MG63 (cell line): ENCODE measurements around the gene GABRR2. TPM values are rescaled to one million over a fixed set of nuclear protein-coding genes. Genes with fewer than 3 reads are reported as not detected.

Source experiments
- DNase-seq: peaks from one replicate; pipeline ENCODE4 v3.0.0-alpha.2; 2020
- H3K27me3 ChIP-seq: fragments of 250-450 bp; sonication (Bioruptor Pico); 2 replicates; pipeline ENCODE4 v1.5.1; 2020; ENCODE audit warnings: mild to moderate bottlenecking, moderate library complexity
- H3K36me3 ChIP-seq: fragments of 250-450 bp; sonication (Bioruptor Pico); 2 replicates; pipeline ENCODE4 v1.5.1; 2020; ENCODE audit warnings: mild to moderate bottlenecking, moderate library complexity
- H3K4me3 ChIP-seq: fragments of 250-450 bp; sonication (Bioruptor Pico); 2 replicates; pipeline ENCODE4 v1.5.1; 2020; ENCODE audit warnings: mild to moderate bottlenecking, moderate library complexity
- H3K9me3 ChIP-seq: fragments of 250-450 bp; sonication (Bioruptor Pico); 2 replicates; pipeline ENCODE4 v1.5.1; 2020; ENCODE audit warnings: mild to moderate bottlenecking, moderate library complexity
- total RNA-seq: library from RNA; depleted of rRNA; stranded (reverse); fragments of >200 nt; shearing (Covaris generic); gene quantifications from 2 replicates; pipeline ENCODE4 v1.2.3, GENCODE V29; 2014; ENCODE audit warnings: low replicate concordance; rRNA removed

GABRR2 gene
- not detected in 2 replicates for total RNA-seq

DNA sequence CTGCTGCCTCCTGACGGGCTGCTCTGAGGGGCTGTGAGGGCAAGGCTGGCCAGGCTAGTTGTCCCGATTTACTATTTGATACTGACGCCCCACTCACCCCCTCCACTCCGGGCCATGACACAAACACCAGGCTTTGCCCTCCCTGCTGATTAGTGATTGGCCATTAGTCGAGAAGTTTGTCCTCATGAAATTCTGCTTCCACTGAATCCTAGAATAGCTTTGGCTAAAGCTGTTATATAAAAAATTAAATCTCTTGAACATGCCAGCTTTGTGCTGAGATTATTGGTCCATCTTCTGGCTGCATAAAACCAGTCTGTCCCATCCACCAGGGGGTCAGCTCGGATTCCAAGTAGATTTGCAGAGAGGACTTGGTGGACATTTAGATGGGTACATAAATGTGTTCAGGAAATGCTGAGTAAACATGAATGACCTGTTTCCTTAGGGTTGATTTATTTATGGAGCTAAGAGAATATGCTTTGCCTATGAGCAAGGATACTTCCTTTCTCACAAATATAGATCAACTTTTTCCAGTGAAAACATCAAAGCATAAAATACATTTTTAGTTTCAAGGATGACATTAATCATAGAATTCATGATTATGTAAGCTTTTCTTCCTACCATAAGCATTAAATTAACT lies at the start of gene GABRR2:
TSS of gene GABRR2 (minus strand) at position 51 of the 637 bp plus-strand sequence. CDS start 134 bp downstream, outside the sequence.
- no peaks in the 10 kb centered on the region; the same call in 1 of the 2 replicates for H3K36me3 ChIP-seq
- DNase-seq, result no peak
- H3K9me3 ChIP-seq, result no peaks in the 10 kb centered on the region
- H3K27me3 ChIP-seq, result no peaks in the 10 kb centered on the region
- H3K4me3 ChIP-seq, result no peak within 1 kb of the TSS

DNA sequence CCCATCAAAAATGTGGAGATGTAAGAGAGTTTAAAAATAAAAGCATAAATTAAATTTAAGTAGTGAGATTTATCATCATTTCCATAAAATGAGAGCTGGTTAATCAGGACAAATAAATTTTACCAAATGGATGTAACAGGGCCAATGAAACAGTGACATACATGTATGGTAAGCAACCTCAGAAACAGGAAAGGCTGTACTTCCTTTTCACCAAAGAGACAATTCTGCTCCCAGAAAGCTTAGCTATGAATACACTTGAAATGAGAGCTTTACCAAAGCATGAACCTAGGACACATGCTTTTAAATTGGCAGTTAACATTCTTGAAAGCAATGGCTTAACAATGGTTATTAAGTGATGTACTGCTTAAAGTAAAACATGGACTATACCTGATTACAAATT lies 49.5 kb upstream of the GABRR2 start:
- Histone ChIP-seq H3K9me3 (no peaks in the 10 kb centered on the region), H3K27me3 (no peaks in the 10 kb centered on the region), H3K36me3 (no peaks in the 10 kb centered on the region), H3K4me3 (no peak overlapping the region)
- DNase-seq, result no peak

DNA sequence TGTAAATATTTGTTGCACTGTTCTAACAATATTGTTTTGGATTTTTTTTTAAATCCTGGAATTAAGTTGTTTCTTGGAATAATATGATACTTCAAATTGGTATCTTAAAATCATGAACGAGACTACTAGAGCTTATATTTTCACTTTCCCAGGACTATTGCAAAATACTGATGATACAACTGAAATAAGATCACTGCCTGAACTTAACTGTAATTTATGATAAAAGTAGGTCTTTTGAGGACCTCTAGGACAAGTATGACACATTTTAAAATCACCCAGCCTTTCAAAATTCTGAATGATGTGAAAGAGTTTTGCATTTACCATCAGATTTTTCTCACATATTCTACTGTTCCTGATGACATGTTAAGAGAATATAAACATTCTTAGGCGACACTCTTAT lies 46.1 kb upstream of the GABRR2 start:
- Histone ChIP-seq H3K27me3 (no peaks in the 10 kb centered on the region), H3K9me3 (no peaks in the 10 kb centered on the region), H3K4me3 (no peak overlapping the region), H3K36me3 (no peaks in the 10 kb centered on the region)
- DNase-seq, result no peak

DNA sequence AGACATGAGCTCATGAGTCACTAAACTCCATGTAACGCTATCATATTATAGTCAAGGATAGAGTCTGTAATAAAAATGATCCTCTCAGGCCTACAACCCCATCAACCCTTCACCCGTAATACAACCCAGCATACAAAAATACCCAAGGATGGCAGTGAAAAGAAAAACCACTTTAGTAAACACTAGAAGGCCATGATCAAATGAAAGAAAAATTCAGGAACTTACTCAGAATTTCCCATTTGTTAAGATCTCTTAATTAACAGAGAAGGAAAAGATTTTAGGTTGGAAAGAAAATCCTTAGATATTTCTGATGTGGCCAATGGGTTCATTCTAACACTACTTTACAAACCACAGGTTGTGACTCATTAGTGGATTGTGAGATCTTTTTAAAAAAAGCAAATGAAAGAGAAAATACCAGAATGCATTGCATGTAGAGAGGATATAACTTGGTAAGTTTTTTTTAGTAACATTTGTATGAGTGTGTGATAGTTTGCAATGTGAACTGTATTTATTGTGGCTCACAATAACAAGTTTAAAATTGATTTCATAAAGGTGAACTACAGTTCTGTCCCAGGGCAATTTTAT lies 45.4 kb upstream of the GABRR2 start:
- DNase-seq, result no peak
- no peaks in the 10 kb centered on the region for H3K9me3 ChIP-seq
- H3K27me3 ChIP-seq, result no peaks in the 10 kb centered on the region
- H3K4me3 ChIP-seq, result no peak overlapping the region
- no peaks in the 10 kb centered on the region for H3K36me3 ChIP-seq

DNA sequence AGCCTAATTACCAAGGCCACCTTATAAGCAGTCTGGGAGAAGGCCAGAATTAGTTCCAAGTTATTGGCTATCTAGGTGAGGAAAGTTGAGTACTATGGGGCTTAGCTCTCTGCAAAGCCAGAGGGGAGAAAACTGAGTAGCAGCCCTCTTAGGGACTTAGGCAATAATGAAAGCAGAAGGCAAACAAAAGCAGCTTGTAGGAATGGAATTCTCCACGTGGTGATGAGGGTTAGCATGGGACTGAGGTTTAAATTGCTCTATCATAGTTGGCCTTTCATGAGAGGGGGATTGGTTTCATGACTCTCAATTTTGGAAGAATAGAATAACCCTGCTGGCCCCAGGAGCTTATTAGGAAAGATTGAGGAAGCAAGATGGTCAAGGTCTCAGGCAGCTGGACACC lies 44.5 kb upstream of the GABRR2 start:
- H3K4me3 ChIP-seq, result no peak overlapping the region
- DNase-seq, result no peak
- no peaks in the 10 kb centered on the region for H3K27me3 ChIP-seq
- H3K36me3 ChIP-seq, result no peaks in the 10 kb centered on the region
- no peaks in the 10 kb centered on the region for H3K9me3 ChIP-seq

DNA sequence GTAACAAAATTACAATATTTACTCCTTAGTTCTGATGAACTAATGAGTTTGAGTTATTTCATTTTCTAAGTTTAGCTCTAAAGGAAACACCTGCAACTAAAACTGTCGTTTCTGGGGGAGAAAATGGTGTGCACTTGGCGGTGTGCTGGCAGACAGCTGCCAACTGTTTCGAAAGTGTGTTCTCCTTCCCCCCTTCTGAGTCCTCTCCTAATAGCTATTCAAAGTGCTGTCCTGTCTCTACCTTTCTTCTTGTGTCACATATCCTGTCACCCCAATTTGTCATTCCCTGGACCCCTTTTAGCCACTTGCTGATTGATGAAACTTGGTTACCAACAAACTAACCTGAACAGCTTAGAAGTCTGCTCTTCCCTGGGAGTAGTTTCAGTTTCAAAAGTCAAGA lies 42.3 kb upstream of the GABRR2 start:
- no peak for DNase-seq
- no peak overlapping the region for H3K4me3 ChIP-seq
- H3K9me3 ChIP-seq, result no peaks in the 10 kb centered on the region
- no peaks in the 10 kb centered on the region for H3K27me3 ChIP-seq
- no peaks in the 10 kb centered on the region; the same call in 1 of the 2 replicates for H3K36me3 ChIP-seq

DNA sequence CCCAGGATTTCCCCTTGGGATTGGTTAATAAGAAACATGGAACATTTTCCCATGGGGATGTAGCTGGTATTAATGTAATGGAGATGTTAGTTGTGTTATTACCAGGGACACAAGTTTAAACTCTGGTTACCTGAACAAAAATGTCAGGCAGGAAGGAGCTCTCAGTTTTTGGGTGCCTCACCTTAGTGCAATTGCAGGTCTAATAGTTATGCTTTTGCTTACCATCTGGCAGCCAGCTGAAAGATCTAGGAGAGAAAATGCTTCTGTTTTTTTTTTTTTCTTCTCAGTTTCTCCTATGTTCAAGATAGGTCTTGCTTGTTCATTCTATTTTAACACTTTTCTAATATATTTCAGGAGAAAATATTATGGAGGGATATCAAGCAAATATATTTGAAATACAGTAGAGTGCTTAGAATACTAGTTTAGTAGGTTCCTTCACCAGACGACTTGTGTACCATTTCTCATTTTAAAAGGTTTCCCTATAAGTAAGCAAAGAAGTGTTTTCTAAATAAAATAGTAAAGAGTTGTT lies 41.6 kb upstream of the GABRR2 start:
- Histone ChIP-seq H3K36me3 (no peaks in the 10 kb centered on the region; the same call in 1 of the 2 replicates), H3K9me3 (no peaks in the 10 kb centered on the region), H3K4me3 (no peak overlapping the region), H3K27me3 (no peaks in the 10 kb centered on the region)
- no peak for DNase-seq

DNA sequence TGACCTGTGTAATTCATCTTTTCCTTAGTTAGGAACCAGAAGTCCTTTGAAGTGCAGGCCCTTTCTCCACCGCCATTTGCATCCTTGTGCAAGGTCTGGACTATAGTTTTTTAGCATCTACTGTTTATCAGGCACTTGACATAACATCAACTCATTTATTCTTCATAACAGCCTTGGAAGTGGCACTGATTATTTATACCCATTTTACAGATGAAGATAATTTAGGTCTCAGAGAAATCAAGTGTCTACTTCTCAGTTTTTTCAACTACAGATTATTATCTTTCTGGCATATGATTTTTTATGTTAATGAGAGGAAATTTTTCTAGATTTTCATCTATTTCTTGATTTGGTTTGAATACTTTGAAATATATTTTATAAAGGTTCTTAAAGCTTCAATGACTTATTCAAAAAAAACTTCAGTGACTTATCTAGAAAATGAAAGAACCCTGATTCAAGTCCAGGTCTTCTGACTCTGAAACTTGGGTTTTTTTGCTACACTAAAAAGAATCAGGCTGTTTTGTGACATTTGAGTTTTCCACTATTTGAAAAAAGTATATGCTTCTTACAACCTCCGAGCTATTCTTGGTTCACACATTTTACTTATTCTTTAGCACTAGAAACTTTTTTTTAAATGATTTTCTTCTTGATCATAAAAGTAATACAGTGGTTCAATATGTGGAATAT lies 40.6 kb upstream of the GABRR2 start:
- DNase-seq, result no peak
- no peaks in the 10 kb centered on the region for H3K27me3 ChIP-seq
- no peak overlapping the region for H3K4me3 ChIP-seq
- no peaks in the 10 kb centered on the region for H3K9me3 ChIP-seq
- H3K36me3 ChIP-seq, result no peaks in the 10 kb centered on the region; the same call in 1 of the 2 replicates

DNA sequence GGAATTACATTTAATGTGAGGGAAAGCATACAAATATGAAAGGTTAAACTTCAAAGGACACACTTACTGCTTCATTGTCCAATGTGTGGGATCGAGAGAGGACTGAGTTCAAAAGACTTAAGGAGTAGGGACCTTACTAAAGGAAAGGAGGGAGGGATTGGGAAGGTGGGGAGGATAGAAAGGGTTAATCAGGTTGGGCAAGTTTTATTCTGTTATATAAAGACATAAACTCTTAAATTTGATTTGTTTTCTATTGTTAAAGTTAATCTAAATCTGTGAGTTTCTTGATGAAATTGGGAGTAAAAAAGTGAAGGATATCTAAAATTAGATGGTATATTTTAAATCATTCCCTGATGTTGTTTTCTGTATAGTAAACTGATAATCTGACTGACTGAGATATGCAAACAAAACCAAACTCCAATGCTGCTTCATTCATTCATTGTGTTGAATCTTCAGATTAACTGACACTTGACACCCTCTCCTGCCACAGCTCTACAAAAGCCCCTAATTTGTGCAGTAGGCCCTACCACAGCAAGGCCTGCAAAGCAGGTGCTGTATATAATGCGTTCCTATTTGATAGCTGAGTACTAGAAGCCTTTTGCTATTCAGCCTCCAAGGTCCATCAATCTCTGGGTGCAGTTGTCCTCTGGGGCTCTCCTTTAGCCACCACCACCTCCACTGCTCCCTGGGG lies 38.7 kb upstream of the GABRR2 start:
- no peak for DNase-seq
- Histone ChIP-seq H3K27me3 (no peaks in the 10 kb centered on the region), H3K36me3 (peaks cover 4% of the 10 kb centered on the region), H3K4me3 (no peak overlapping the region), H3K9me3 (no peaks in the 10 kb centered on the region)

DNA sequence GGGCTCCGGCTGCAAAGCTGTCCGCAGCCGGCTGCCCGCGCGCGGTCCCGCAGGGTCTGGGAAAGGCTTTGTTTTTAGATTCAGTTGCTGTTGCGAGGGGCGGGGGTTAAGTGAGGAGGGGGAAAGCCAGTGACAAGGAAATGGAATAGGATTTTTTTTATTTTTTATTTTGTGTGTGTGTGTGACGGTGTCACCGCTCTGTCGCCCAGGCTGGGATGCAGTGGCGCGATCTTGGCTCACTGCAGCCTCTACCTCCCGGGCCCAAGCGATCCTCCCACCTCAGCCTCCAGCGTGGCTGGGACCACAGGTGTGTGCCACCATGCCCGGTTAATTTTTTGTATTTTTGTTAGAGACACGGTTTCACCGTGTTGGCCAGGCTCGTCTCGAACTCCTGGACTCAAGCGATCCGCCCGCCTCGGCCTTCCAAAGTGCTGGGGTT lies 38.0 kb upstream of the GABRR2 start:
- no peaks in the 10 kb centered on the region for H3K27me3 ChIP-seq
- no peak for DNase-seq
- no peaks in the 10 kb centered on the region for H3K9me3 ChIP-seq
- peak overlapping the region; percentile 93 for H3K4me3 ChIP-seq
- H3K36me3 ChIP-seq, result peaks cover 6% of the 10 kb centered on the region

DNA sequence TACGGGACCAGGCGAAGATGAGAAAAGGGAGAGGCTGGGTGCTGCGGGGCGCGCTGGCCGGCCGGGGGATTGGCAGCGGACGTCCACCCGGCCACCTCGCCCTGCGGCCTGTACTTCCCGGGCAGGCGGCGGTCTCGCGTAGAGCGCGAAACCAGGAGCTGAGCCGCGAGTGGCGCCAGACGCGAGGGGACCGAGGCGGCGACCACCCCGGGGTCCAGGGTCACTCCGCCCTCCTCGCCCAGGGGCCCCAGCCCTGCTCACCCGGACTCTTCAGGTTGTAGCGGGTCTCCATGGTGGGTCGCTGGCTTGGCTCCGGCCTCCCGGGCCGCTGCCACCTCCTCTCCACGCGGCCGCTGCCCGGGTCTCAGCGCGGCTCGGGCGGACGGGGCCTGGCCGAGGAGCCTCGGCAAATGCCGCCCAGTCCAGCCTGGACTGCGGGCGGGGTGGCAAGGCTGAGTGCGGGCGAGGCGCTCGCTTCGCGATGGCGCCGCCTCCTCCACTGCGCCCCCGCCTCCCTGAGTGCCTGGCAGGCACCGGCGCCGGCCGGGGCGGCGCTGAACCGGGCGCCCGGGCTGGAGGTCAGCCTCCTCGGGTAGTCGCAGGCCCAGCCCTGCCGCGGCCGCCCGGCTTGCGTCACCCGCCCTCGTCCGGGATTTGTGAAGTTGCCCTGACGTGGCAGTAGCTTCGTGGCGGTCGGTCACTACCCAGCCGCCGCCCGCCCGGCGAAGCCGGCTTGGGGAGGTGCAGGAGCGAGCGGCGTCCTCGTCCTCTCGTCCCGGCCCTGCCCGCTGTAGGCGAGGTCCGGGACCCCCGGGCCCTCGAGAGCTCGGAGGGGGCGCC lies 37.4 kb upstream of the GABRR2 start, which contains the start of gene UBE2J1:
TSS of gene UBE2J1 (minus strand) at position 445 of the 840 bp plus-strand sequence. CDS start at position 292, 153 bp downstream.
- DNase-seq, result peak; percentile 96

DNA sequence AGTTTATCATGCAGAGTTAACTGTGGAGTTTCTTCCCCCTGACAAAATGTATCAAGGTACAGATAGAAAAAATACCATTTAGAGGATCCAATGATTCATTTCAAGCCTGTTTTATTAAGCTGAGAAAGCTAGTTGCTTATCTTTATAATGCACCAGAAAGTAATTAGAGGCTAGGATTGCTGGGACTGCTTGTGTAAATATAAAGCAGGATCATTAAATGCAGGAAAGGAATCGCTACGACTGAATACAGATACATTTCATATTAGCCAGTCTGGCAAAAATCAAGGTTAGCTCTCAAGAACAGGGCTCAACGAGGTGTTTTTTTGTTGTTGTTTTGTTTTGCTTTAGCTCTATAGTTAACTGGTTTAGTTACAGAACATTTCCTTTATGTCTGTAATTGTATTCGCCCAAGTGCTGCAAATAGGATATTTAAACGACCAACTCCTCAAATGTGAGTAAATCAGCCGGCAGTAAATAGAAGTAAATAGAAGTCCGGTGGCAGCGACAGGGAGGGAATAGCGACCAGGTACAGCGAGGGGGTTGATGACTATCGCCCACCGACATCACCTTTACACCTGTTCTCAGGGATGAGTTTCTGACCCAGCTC lies 36.7 kb upstream of the GABRR2 start:
- DNase-seq, result no peak
- Histone ChIP-seq H3K9me3 (no peaks in the 10 kb centered on the region), H3K27me3 (no peaks in the 10 kb centered on the region), H3K4me3 (peak overlapping the region; percentile 93), H3K36me3 (peaks cover 6% of the 10 kb centered on the region)

More for the DNA sequence above, 37.4 kb upstream of the GABRR2 start, which contains the start of gene UBE2J1:
- Histone ChIP-seq H3K36me3 (peaks cover 6% of the 10 kb centered on the region), H3K4me3 (peak within 1 kb of the TSS; percentile 93), H3K27me3 (no peaks in the 10 kb centered on the region), H3K9me3 (no peaks in the 10 kb centered on the region)

DNA sequence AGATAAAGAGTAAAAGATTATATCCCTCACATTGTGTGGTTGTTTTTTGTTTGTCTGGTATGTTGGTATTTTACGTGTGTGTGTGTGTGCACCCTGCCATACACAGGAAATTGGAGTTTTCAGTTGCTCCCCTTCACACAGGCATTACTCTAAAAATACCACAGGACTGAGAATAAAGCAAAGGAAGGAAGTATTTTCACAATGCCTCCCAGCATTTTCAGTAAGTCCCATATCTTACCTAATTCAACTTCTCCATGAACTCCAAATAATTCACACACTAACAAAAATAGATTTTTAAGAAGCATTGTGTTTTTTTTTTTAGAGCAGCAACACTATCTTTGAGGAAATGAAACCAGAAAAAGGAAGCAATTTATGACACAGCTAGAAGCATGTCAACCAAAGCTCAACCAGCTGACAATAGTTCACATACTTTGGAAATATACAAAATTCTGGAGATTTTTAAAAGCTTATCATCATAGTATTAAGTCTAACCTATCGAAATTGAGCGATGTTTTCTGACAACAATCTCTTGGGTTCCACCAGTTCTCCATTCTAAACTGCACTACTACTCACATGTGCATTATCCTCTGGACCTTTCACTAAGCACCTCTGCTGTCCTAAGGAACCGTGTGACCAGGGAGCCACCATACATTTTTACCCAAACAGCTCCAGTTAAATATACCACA lies 35.3 kb upstream of the GABRR2 start:
- H3K9me3 ChIP-seq, result no peaks in the 10 kb centered on the region
- H3K36me3 ChIP-seq, result peaks cover 6% of the 10 kb centered on the region
- peak overlapping the region; percentile 5; the same call in 1 of the 2 replicates for H3K4me3 ChIP-seq
- no peaks in the 10 kb centered on the region for H3K27me3 ChIP-seq
- DNase-seq, result no peak

DNA sequence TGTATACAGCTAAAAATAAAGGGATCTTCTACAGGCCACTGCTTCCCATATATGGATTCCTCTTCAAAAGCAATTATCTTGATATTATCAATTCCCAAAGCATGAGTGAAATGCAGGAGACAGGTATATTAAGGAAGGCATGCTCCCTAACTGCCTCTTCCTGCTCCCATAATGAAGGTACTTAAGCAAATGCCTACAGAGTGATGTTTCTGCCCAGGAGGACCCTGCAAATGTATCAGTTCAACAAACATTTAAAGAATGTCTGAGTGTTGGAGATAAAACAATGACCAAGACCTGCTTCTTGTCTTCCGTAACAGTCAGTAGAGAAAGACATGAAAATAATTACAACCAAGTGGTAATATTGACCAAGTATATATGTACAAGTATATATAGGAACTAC lies 33.3 kb upstream of the GABRR2 start:
- Histone ChIP-seq H3K36me3 (peaks cover 6% of the 10 kb centered on the region), H3K27me3 (no peaks in the 10 kb centered on the region), H3K9me3 (no peaks in the 10 kb centered on the region), H3K4me3 (no peak overlapping the region)
- no peak for DNase-seq

DNA sequence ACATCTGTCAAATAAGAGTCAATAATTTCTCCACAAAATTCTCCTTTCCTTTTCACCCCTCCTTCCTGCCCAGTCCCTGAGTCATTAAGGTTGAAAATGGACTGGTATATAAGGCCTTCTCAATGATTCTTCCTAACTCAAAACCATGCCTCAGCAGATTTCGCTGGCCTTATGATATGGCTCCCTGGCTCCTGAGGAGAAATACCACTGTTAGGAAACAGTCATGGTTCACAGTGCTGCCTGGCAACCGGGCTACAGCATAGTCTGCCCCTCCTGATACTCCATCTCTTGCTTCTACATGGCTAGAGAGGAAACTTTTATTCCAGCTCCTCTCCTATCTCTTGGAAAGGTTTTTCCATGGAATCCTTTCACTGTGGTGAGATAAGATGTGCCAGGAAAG lies 32.7 kb upstream of the GABRR2 start:
- no peaks in the 10 kb centered on the region for H3K27me3 ChIP-seq
- no peak for DNase-seq
- no peaks in the 10 kb centered on the region for H3K9me3 ChIP-seq
- H3K36me3 ChIP-seq, result peaks cover 6% of the 10 kb centered on the region
- no peak overlapping the region for H3K4me3 ChIP-seq
